ENCODE measurements around the gene SPACA4. TPM values are rescaled to one million over a fixed set of nuclear protein-coding genes. Genes with fewer than 3 reads are reported as not detected.
A peak's percentile ranks its signal among the peaks of the same experiment; 100 is the strongest.

Gene SPACA4
- total RNA-seq, 1 experiment from 2014 or later, result not detected

DNA sequence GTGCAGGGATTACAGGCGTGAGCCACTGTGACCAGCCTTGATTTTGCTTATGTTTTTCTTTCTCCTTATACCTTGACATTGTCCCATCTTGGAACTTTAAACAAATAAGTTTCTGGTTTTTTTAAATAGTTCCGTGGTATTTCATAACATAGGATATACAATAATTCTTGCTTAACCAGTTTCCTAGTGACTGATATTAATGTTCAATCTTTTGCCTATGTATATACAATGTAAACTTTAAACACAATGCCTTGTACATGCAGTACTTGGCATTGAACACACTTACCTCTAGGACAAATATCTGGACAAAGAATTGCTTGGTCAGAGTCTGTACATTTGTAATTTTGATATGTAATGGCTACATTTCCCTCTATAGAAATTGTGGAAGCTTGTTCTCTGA, 24.4 kb upstream of the SPACA4 start:
- BruUV-seq (replicated peaks), result no TSS peak
- Histone ChIP-seq H3K4me2 (no peak overlapping the region), H3K9me3 (ENCODE audit: insufficient read depth, low read depth) (no peaks in the 10 kb centered on the region), H3K79me2 (ENCODE audit: low read depth) (no peaks in the 10 kb centered on the region), H3F3A (ENCODE audit: insufficient read depth, low read depth) (peaks cover 15% of the 10 kb centered on the region), H3K36me3 (ENCODE audit: low read depth) (no peaks in the 10 kb centered on the region), H3K9me2 (ENCODE audit: insufficient read depth) (no peaks in the 10 kb centered on the region), H3K27me3 (ENCODE audit: insufficient read depth, low read depth) (no peaks in the 10 kb centered on the region), H2AFZ (no peak overlapping the region), H3K27ac (no peak overlapping the region), H3K4me3 (no peak overlapping the region), H4K20me1 (ENCODE audit: insufficient read depth) (no peaks in the 10 kb centered on the region), H3K4me1 (replicated peaks; ENCODE audit: insufficient read depth) (peaks cover 7% of the 10 kb centered on the region)
- peak in 1 of 2 experiments; percentile 66 for DNase-seq
- ChIA-PET POLR2A (ENCODE audit: unreplicated experiment) (no interaction called here), CTCF (no interaction called here)
- TF ChIP-seq EZH2 (IDR thresholded peaks at IDR 0.05; ENCODE audit: low read depth), result no peak
- TF ChIP-seq CTCF (conservative IDR thresholded peaks at IDR 0.05), result no peak
- intact Hi-C loops (cut with micrococcal nuclease; ENCODE audit: unreplicated experiment), result no loop called here

DNA sequence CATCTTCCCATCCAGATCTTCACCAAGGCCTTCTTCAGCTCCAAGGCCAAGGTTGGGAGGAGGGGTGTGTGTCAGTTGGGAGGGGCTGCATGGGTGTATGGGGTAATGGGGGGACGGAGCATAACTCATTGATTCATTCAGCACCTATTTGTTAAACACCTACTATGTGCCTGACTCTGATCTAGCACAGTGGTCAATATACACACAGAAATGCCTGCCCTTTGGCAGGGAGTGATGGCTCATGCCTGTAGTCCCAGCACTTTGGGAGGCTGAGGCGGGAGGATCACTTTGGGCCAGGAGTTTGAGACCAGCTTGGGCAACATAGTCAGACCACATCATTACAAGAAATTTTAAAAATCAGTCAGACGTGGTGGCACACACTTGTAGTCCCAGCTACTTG, 19.2 kb upstream of the SPACA4 start:
- no peaks in the 10 kb centered on the region for H3K79me2 ChIP-seq (ENCODE audit: low read depth)
- no peak for TF ChIP-seq EZH2 (IDR thresholded peaks at IDR 0.05; ENCODE audit: low read depth)
- no peak for TF ChIP-seq CTCF (conservative IDR thresholded peaks at IDR 0.05)
- POLR2A ChIA-PET (ENCODE audit: unreplicated experiment), result no interaction called here
- H3K36me3 ChIP-seq (ENCODE audit: low read depth), result no peaks in the 10 kb centered on the region
- peaks cover 17% of the 10 kb centered on the region for H3K4me1 ChIP-seq (replicated peaks; ENCODE audit: insufficient read depth)
- peaks cover 29% of the 10 kb centered on the region for H3F3A ChIP-seq (ENCODE audit: insufficient read depth, low read depth)
- CTCF ChIA-PET, result no interaction called here
- H4K20me1 ChIP-seq (ENCODE audit: insufficient read depth), result no peaks in the 10 kb centered on the region
- intact Hi-C loops (cut with micrococcal nuclease; ENCODE audit: unreplicated experiment), result no loop called here
- H3K9me2 ChIP-seq (ENCODE audit: insufficient read depth), result no peaks in the 10 kb centered on the region
- H3K9me3 ChIP-seq (ENCODE audit: insufficient read depth, low read depth), result no peaks in the 10 kb centered on the region
- H3K27ac ChIP-seq, result no peak overlapping the region
- no peak overlapping the region for H3K4me2 ChIP-seq
- no peak overlapping the region for H3K4me3 ChIP-seq
- no peak for DNase-seq
- no TSS peak for BruUV-seq (replicated peaks)
- no peak overlapping the region for H2AFZ ChIP-seq
- H3K27me3 ChIP-seq (ENCODE audit: insufficient read depth, low read depth), result no peaks in the 10 kb centered on the region

GRCh38 chr19:48588670-48589401, 17.7 kb upstream of the SPACA4 start:
- DNase-seq, result peak; percentile 93 to 96
- CTCF ChIA-PET, result interaction anchor here (1.0 to 1.6 kb wide), 4 partner anchors 26 to 197 kb away, joined by 3 to 5 read pairs (median 4); partner anchors contain the start of genes FAM83E and KDELR1
- BruUV-seq (replicated peaks), result no TSS peak

More at GRCh38 chr19:48588670-48589401, 17.7 kb upstream of the SPACA4 start:
- Histone ChIP-seq H3K79me2 (ENCODE audit: low read depth) (no peaks in the 10 kb centered on the region), H3K9me3 (ENCODE audit: insufficient read depth, low read depth) (no peaks in the 10 kb centered on the region), H3K4me2 (peak overlapping the region; percentile 69), H2AFZ (peak overlapping the region; percentile 71; the same call in 1 of the 2 replicates), H3K27me3 (ENCODE audit: insufficient read depth, low read depth) (no peaks in the 10 kb centered on the region), H3K4me3 (peak overlapping the region; percentile 43; the same call in 1 of the 2 replicates), H3K36me3 (ENCODE audit: low read depth) (no peaks in the 10 kb centered on the region), H3F3A (ENCODE audit: insufficient read depth, low read depth) (peaks cover 20% of the 10 kb centered on the region), H4K20me1 (ENCODE audit: insufficient read depth) (no peaks in the 10 kb centered on the region), H3K9me2 (ENCODE audit: insufficient read depth) (no peaks in the 10 kb centered on the region), H3K27ac (peak overlapping the region; percentile 73), H3K4me1 (replicated peaks; ENCODE audit: insufficient read depth) (peaks cover 14% of the 10 kb centered on the region)
- POLR2A ChIA-PET (ENCODE audit: unreplicated experiment), result interaction anchor here (0.7 kb wide), 1 partner anchor 12 kb away, joined by 3 read pairs; no protein-coding TSS in a partner anchor
- intact Hi-C loops (cut with micrococcal nuclease; ENCODE audit: unreplicated experiment), result loop anchor here (1.0 to 2.0 kb wide), 2 partner anchors 26 to 269 kb away; partner anchors contain the start of gene FAM83E
- TF ChIP-seq CTCF (conservative IDR thresholded peaks at IDR 0.05), result peak; percentile 94
- TF ChIP-seq EZH2 (IDR thresholded peaks at IDR 0.05; ENCODE audit: low read depth), result no peak
